ENCODE data around the gene MYOM1.

DNA sequence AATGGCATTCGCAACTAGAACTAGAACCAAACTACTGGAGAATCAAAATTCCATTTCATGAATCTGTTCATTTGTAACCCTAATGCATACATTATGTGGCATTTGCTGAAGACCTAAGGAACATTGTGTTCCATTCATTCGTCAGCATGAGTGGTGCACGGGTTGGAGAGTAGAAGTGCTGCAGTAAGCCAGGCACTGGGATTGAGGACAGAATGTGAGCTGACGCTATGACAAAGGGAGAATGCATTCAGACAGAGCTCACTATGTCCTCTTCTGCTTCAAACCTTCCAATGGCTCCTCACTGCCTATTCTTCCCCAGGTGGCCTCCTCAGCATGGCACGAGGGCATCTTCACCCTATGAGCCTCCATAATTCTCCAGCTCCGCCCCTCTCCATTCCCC, 6.3 kb upstream of the MYOM1 start:
- TF ChIP-seq, protein P1, sequence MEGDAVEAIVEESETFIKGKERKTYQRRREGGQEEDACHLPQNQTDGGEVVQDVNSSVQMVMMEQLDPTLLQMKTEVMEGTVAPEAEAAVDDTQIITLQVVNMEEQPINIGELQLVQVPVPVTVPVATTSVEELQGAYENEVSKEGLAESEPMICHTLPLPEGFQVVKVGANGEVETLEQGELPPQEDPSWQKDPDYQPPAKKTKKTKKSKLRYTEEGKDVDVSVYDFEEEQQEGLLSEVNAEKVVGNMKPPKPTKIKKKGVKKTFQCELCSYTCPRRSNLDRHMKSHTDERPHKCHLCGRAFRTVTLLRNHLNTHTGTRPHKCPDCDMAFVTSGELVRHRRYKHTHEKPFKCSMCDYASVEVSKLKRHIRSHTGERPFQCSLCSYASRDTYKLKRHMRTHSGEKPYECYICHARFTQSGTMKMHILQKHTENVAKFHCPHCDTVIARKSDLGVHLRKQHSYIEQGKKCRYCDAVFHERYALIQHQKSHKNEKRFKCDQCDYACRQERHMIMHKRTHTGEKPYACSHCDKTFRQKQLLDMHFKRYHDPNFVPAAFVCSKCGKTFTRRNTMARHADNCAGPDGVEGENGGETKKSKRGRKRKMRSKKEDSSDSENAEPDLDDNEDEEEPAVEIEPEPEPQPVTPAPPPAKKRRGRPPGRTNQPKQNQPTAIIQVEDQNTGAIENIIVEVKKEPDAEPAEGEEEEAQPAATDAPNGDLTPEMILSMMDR (IDR thresholded peaks at IDR 0.05) = no peak
- TF ChIP-seq POLR2A (IDR thresholded peaks at IDR 0.05) = no peak

Data from thyroid gland (tissue), 4 donors.